ENCODE results near the gene MOB1A. TPM values are rescaled to one million over a fixed set of nuclear protein-coding genes. Genes with fewer than 3 reads are reported as not detected.

The MOB1A gene
- total RNA-seq, 1 experiment from 2014 or later: 95.1 TPM

GRCh38 chr2:74204436-74204835 lies 25.8 kb upstream of the MOB1A start:
- no peak overlapping the region for H4K91ac ChIP-seq (ENCODE audit: insufficient read length, low read depth, low read length)
- TF ChIP-seq CTCF (conservative IDR thresholded peaks at IDR 0.05): no peak
- no peak overlapping the region for H2BK5ac ChIP-seq (ENCODE audit: insufficient read length, low read length)
- no peak overlapping the region for H3K23ac ChIP-seq (ENCODE audit: insufficient read length, low read depth, low read length)
- peaks cover 7% of the 10 kb centered on the region for H3K79me1 ChIP-seq (ENCODE audit: insufficient read depth, low read depth, low read length, poor library complexity, severe bottlenecking)
- no peak overlapping the region for H3K18ac ChIP-seq (ENCODE audit: insufficient read length, low read depth, low read length)
- WGBS (ENCODE audit: extremely low coverage, insufficient read length, low lambda C conversion rate): no CpG with 5 or more reads among the region's 3 CpGs
- H3K4me1 ChIP-seq (ENCODE audit: insufficient read depth, low read length): peaks cover 10% of the 10 kb centered on the region
- no peak overlapping the region for H4K5ac ChIP-seq (ENCODE audit: insufficient read length, low read depth, low read length)
- Mint-ChIP-seq H3K4me1 (peaks cover 51 to 54% of the 10 kb centered on the region in 2 experiments), H3K27ac (peak overlapping the region; percentile 21 to 87 (median 78); a peak in 6 of 7 replicates), H3K9me3 (no peaks in the 10 kb centered on the region; a peak in 1 of 5 replicates), H3K4me3 (peak overlapping the region in 1 of 2 experiments; percentile 23; a peak in 2 of 5 replicates), H3K27me3 (ENCODE audit: low read depth) (no peaks in the 10 kb centered on the region), H3K36me3 (ENCODE audit: insufficient read depth in 1 of 3, low read depth in 3 of 3) (peaks cover 59 to 87% (median 85%) of the 10 kb centered on the region in 3 experiments)
- no peak overlapping the region for H4K8ac ChIP-seq (replicated peaks; ENCODE audit: insufficient read length, low read depth, low read length)
- peak overlapping the region; percentile 75; the same call in 1 of the 2 replicates for H3K14ac ChIP-seq (ENCODE audit: insufficient read depth, low read length)
- peaks cover 68% of the 10 kb centered on the region for H3K79me2 ChIP-seq (ENCODE audit: insufficient read depth, low read length)
- H3K27ac ChIP-seq (ENCODE audit: insufficient read length, low read depth, low read length): no peak overlapping the region
- no peaks in the 10 kb centered on the region for H4K20me1 ChIP-seq (ENCODE audit: control insufficient read depth, insufficient read depth, insufficient read length)
- no peak overlapping the region for H3K4ac ChIP-seq (ENCODE audit: low read depth, low read length)
- H2AFZ ChIP-seq (ENCODE audit: low read length): no peak overlapping the region
- peak overlapping the region; percentile 75 for H2AK5ac ChIP-seq (ENCODE audit: insufficient read length, low read length)
- no peak overlapping the region for H3T11ph ChIP-seq (ENCODE audit: low read length)
- H3K56ac ChIP-seq (ENCODE audit: insufficient read length, low read depth, low read length): no peak overlapping the region
- no peaks in the 10 kb centered on the region for H3K9me3 ChIP-seq (ENCODE audit: control insufficient read depth, low read depth, low read length)
- no peak overlapping the region for H2BK15ac ChIP-seq (ENCODE audit: low read depth, low read length)
- peak overlapping the region; percentile 50 for H3K4me2 ChIP-seq (ENCODE audit: insufficient read depth, insufficient read length, low read length)
- H3K27me3 ChIP-seq (ENCODE audit: insufficient read depth, low read length): no peaks in the 10 kb centered on the region
- no peak for DNase-seq
- H3K9ac ChIP-seq (ENCODE audit: extremely low read depth, insufficient read length, low read length): no peak overlapping the region
- peaks cover 7% of the 10 kb centered on the region for H3K23me2 ChIP-seq (ENCODE audit: insufficient read length, low read depth, low read length, poor library complexity, severe bottlenecking)
- no peak overlapping the region for H2BK120ac ChIP-seq (ENCODE audit: low read depth, low read length, poor library complexity, severe bottlenecking)
- no peak overlapping the region for H2BK20ac ChIP-seq (ENCODE audit: low read depth, low read length, poor library complexity, severe bottlenecking)
- no peak overlapping the region for H2BK12ac ChIP-seq (ENCODE audit: insufficient read length, low read depth, low read length)

Data from H9 (cell line).